Measurements from ENCODE around the gene BRMS1L.

GRCh38 chr14:35865611-35866324, 39.6 kb downstream of the BRMS1L start:
- TF ChIP-seq CTCF (IDR thresholded peaks at IDR 0.05) (no peak), RAD21 (IDR thresholded peaks at IDR 0.05; ENCODE audit: low read length) (no peak)

Data from SK-N-SH (cell line).